Psoas muscle (tissue), 8 donors: Measurements from ENCODE around the gene FITM1. TPM values are rescaled to one million over a fixed set of nuclear protein-coding genes. Genes with fewer than 3 reads are reported as not detected.
A peak's percentile ranks its signal among the peaks of the same experiment; 100 is the strongest.

Experiments
- ATAC-seq, 4 donors: fragments of 200-7000 bp; cut with Tn5 transposase; one replicate each; pipeline ENCODE4 v1.9.1; 2020; ENCODE audit warnings: moderate library complexity in 3 of 4, mild to moderate bottlenecking in 2 of 4
- DNase-seq, 2 donors: peaks; one replicate each; pipeline ENCODE4 v3.0.0-alpha.2; 2020
- H3K27ac ChIP-seq: fragments of 200-600 bp; one replicate; pipeline ENCODE4 v1.8.0; 2022
- H3K27me3 ChIP-seq, 3 donors: fragments of 200-600 bp in 1 of 3; one replicate each; pipeline versions ENCODE4 v1.6.1 to v1.8.0; 2013 to 2022; ENCODE audit warnings: low read length in 2 of 3, mild to moderate bottlenecking in 2 of 3, moderate library complexity in 1 of 3; ENCODE audit not compliant: insufficient read depth in 3 of 3
- H3K36me3 ChIP-seq, 2 donors: fragments of 200-600 bp in 1 of 2; one replicate each; pipeline versions ENCODE4 v1.6.1 to v1.8.0; 2013 to 2022; ENCODE audit warnings: low read depth in 1 of 2, mild to moderate bottlenecking in 1 of 2, moderate library complexity in 1 of 2; ENCODE audit not compliant: insufficient read depth in 1 of 2
- H3K4me1 ChIP-seq: fragments of 200-600 bp; one replicate; pipeline ENCODE4 v1.8.0; 2022
- H3K4me3 ChIP-seq: fragments of 200-600 bp; one replicate; pipeline ENCODE4 v1.8.0; 2022; ENCODE audit warnings: mild to moderate bottlenecking
- H3K9me3 ChIP-seq: fragments of 200-600 bp; one replicate; pipeline ENCODE4 v1.8.0; 2022
- CTCF ChIP-seq: fragments of 200-600 bp; IDR thresholded peaks from one replicate; pipeline ENCODE4 v1.8.0; 2022; ENCODE audit warnings: antibody characterized with exemption
- WGBS, 3 donors: extraction: QIAGEN DNeasy Blood & Tissue Kit; methylation state at CpG; one replicate each; pipeline versions ENCODE4 v1.1.6 to v1.1.7; 2013; 5-methylcytosine and 5-hydroxymethylcytosine counted together
- intact Hi-C, 2 donors: fragments of 100-400 bp; cut with DNase I; formaldehyde crosslinking; loops; one replicate each; pipeline versions ENCODE4 v1.11.0 to v1.14.2; 2022
- polyA plus RNA-seq, 3 donors: library from polyadenylated mRNA; stranded (reverse); fragments of 200-250 nt; gene quantifications; one replicate each; pipeline ENCODE4 v1.2.3, GENCODE V29; 2013
- total RNA-seq, 4 donors: library from RNA; stranded (reverse); fragmentation: NEBNext Ultra II Directional in 2 of 4; extraction: Animal tissue kit (Norgen Biotek cat#: 25700) in 2 of 4; gene quantifications; one replicate each; pipeline versions ENCODE4 v1.2.1 to v1.2.4, GENCODE V29; 2021 to 2023
- donor health status: healthy with polysubstance abuse.
- donor health status: DM: no; HTN: no; CAD: no; lungs with moderate emphysema.
- donor health status: Bipolar disorder and iron deficiency.
- donor health status: healthy.
- donor health status: DM: yes; HTN: yes; CAD: no.
- donor health status: DM: no; HTN: no; CAD: no.
- donor health status: DM: no; HTN: no; CAD: no.
- donor health status: DM: yes; HTN: yes; CAD: no.

Gene FITM1
- total and polyA plus RNA-seq, 7 donors: 72.8 to 167 (median 130) TPM

- Histone ChIP-seq H3K4me3 (no peak overlapping the region), H3K27me3 (no peaks in the 10 kb centered on the region), H3K27ac (peak overlapping the region; percentile 46), H3K36me3 (peaks cover 0 to 27% of the 10 kb centered on the region in 2 donors), H3K9me3 (no peaks in the 10 kb centered on the region), H3K4me1 (peaks cover 56% of the 10 kb centered on the region)
- WGBS, 3 donors: 39 to 72% (median 48%) methylated on average over 2 of the region's 2 CpGs
- DNase-seq (no peak), ATAC-seq (no peak)
- TF ChIP-seq CTCF: no peak
- intact Hi-C loops: no loop called here
Measured at GRCh38 chr14:24143511-24143910, 13.1 kb downstream of the FITM1 start.

GRCh38 chr14:24144451-24144850 lies 14.0 kb downstream of the FITM1 start:
- no peak for TF ChIP-seq CTCF
- intact Hi-C loops: no loop called here
- Histone ChIP-seq H3K27ac (no peak overlapping the region), H3K4me3 (no peak overlapping the region), H3K4me1 (peaks cover 49% of the 10 kb centered on the region), H3K9me3 (no peaks in the 10 kb centered on the region), H3K36me3 (peaks cover 0 to 27% of the 10 kb centered on the region in 2 donors), H3K27me3 (no peaks in the 10 kb centered on the region)
- DNase-seq: no peak
- no peak for ATAC-seq
- WGBS, 3 donors: 87 to 97% (median 92%) methylated on average over 1 of the region's 1 CpG

GRCh38 chr14:24145219-24145618 lies 14.8 kb downstream of the FITM1 start:
- H3K27ac ChIP-seq: peak overlapping the region; percentile 86
- no peaks in the 10 kb centered on the region for H3K9me3 ChIP-seq
- no peak for ATAC-seq
- no peak for TF ChIP-seq CTCF
- H3K27me3 ChIP-seq: no peaks in the 10 kb centered on the region
- intact Hi-C loops: loop anchor here (5.0 kb wide), 1 partner anchor 33 kb away; the partner anchor contains the start of genes DCAF11 (in 2 of the 2) and NRL (in 2 of the 2)
- 89 to 98% (median 94%) methylated on average over 2 of the region's 2 CpGs for WGBS, 3 donors
- H3K4me1 ChIP-seq: peaks cover 42% of the 10 kb centered on the region
- no peak for DNase-seq
- peak overlapping the region; percentile 97 for H3K4me3 ChIP-seq
- peaks cover 0 to 34% of the 10 kb centered on the region in 2 donors for H3K36me3 ChIP-seq

GRCh38 chr14:24145690-24146452 lies 15.4 kb downstream of the FITM1 start:
- intact Hi-C loops: loop anchor here (5.0 kb wide), 1 partner anchor 34 kb away; the partner anchor contains the start of genes DCAF11 (in 2 of the 2) and NRL (in 2 of the 2)

More at GRCh38 chr14:24145690-24146452, 15.4 kb downstream of the FITM1 start:
- Histone ChIP-seq H3K4me3 (peak overlapping the region; percentile 97), H3K27me3 (no peaks in the 10 kb centered on the region), H3K36me3 (peaks cover 0 to 41% of the 10 kb centered on the region in 2 donors), H3K4me1 (peaks cover 42% of the 10 kb centered on the region), H3K27ac (peak overlapping the region; percentile 86), H3K9me3 (no peaks in the 10 kb centered on the region)
- WGBS, 3 donors: 12 to 14% (median 13%) methylated on average over 9 of the region's 9 CpGs
- ATAC-seq (no peak), DNase-seq (no peak)
- no peak for TF ChIP-seq CTCF
